Measurements from ENCODE around the gene ASCL3. TPM values are rescaled to one million over a fixed set of nuclear protein-coding genes. Genes with fewer than 3 reads are reported as not detected.
A peak's percentile ranks its signal among the peaks of the same experiment; 100 is the strongest.
"Not testable (repeated sequence)": the region's sequence is repeated elsewhere in the genome, so short reads cannot be mapped to it uniquely, and the experiment has no call there.

Gene ASCL3
- total RNA-seq = not detected in 2 replicates

GRCh38 chr11:8942518-8943066, at the start of gene ASCL3:
Gene ASCL3 (minus strand): TSS chr11:8943016. CDS start chr11:8938161, 4,855 bp downstream.
- Histone ChIP-seq H3K27me3 (ENCODE audit: control insufficient read depth, insufficient read depth, low read length) (no peaks in the 10 kb centered on the region), H3K36me3 (ENCODE audit: control insufficient read depth, insufficient read depth, low read length) (no peaks in the 10 kb centered on the region), H3K4me3 (ENCODE audit: low read depth, low read length) (no peak within 1 kb of the TSS)
- FAIRE-seq = no peak
- no peak for TF ChIP-seq CTCF (IDR thresholded peaks at IDR 0.05; ENCODE audit: insufficient read depth, low read length, severe bottlenecking)
- no peak for DNase-seq (ENCODE audit: low read depth)

- Histone ChIP-seq H3K4me3 (ENCODE audit: low read depth, low read length) (no peak overlapping the region), H3K36me3 (ENCODE audit: control insufficient read depth, insufficient read depth, low read length) (no peaks in the 10 kb centered on the region), H3K27me3 (ENCODE audit: control insufficient read depth, insufficient read depth, low read length) (no peaks in the 10 kb centered on the region)
- no peak for TF ChIP-seq CTCF (IDR thresholded peaks at IDR 0.05; ENCODE audit: insufficient read depth, low read length, severe bottlenecking)
- FAIRE-seq = no peak
- DNase-seq (ENCODE audit: low read depth) = peak; percentile 48
These were observed 46.6 kb upstream of the ASCL3 start for GRCh38 chr11:8989453-8989852.

- Histone ChIP-seq H3K4me3 (ENCODE audit: low read depth, low read length) (no peak overlapping the region), H3K27me3 (ENCODE audit: control insufficient read depth, insufficient read depth, low read length) (no peaks in the 10 kb centered on the region), H3K36me3 (ENCODE audit: control insufficient read depth, insufficient read depth, low read length) (no peaks in the 10 kb centered on the region)
- TF ChIP-seq CTCF (IDR thresholded peaks at IDR 0.05; ENCODE audit: insufficient read depth, low read length, severe bottlenecking) = no peak
- peak; percentile 71 for DNase-seq (ENCODE audit: low read depth)
- no peak for FAIRE-seq
These were observed 45.8 kb upstream of the ASCL3 start for GRCh38 chr11:8988329-8989234.

- no peaks in the 10 kb centered on the region for H3K36me3 ChIP-seq (ENCODE audit: control insufficient read depth, insufficient read depth, low read length)
- TF ChIP-seq CTCF (IDR thresholded peaks at IDR 0.05; ENCODE audit: insufficient read depth, low read length, severe bottlenecking) = no peak
- no peak for FAIRE-seq
- no peak overlapping the region for H3K4me3 ChIP-seq (ENCODE audit: low read depth, low read length)
- no peak for DNase-seq (ENCODE audit: low read depth)
- H3K27me3 ChIP-seq (ENCODE audit: control insufficient read depth, insufficient read depth, low read length) = no peaks in the 10 kb centered on the region
These were observed 44.6 kb upstream of the ASCL3 start for GRCh38 chr11:8987446-8987845.

- not testable (repeated sequence) for DNase-seq (ENCODE audit: low read depth); FAIRE-seq; H3K27me3 ChIP-seq (ENCODE audit: control insufficient read depth, insufficient read depth, low read length); H3K36me3 ChIP-seq (ENCODE audit: control insufficient read depth, insufficient read depth, low read length); H3K4me3 ChIP-seq (ENCODE audit: low read depth, low read length)
These were observed 44.0 kb upstream of the ASCL3 start for GRCh38 chr11:8986772-8987171.

GRCh38 chr11:8985462-8985861, 42.6 kb upstream of the ASCL3 start:
- DNase-seq (ENCODE audit: low read depth) (no peak), FAIRE-seq (no peak)
- H3K4me3 ChIP-seq (ENCODE audit: low read depth, low read length) = no peak overlapping the region
- no peaks in the 10 kb centered on the region for H3K27me3 ChIP-seq (ENCODE audit: control insufficient read depth, insufficient read depth, low read length)
- no peaks in the 10 kb centered on the region for H3K36me3 ChIP-seq (ENCODE audit: control insufficient read depth, insufficient read depth, low read length)
- no peak for TF ChIP-seq CTCF (IDR thresholded peaks at IDR 0.05; ENCODE audit: insufficient read depth, low read length, severe bottlenecking)

All from bronchial epithelial cell (primary cell).